Islet precursor cell (in vitro differentiated cells): Measurements from ENCODE around the gene CPVL.

Experiments used
- DNase-seq: peaks from one replicate; pipeline ENCODE4 v3.0.0-alpha.2; 2018

Gene CPVL

DNA sequence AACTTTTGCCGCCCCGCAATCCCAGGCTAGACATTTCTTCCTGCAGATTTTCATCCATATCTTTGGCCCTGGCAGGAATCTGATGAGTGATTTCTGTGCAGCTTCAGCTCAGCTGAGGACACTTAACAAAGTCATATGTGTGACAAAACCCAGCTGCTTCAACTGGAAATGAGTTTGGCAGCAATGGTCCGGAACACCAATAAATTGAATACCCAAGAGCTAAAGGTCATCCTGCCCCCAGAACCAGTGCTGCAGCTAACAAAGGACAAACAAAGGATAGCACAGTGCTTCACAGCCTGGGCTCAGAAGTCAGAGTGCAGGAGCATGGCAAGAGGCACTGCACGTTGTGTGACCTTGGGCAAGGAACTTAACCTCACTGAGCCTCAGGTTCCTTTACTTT is 148.2 kb downstream of the CPVL start:
- peak; percentile 34 for DNase-seq

DNA sequence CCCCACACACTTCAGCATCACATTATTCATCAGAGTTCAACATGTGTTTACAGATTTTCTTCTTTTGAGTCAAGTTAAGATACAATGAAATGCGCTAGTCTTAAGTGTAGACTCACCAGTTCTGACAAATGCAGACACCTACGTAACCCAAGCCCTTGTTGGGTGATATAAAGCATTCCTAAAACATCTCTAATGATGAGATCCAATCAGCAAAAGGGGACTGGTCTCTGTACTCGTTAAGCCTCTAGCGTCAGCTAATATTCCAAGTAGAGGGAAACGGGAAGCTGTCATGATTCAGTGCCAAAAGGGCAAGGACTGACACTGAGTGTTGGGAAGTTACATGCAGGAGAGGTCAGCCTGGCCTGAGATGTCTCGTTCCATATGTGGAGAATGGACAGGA is 149.5 kb downstream of the CPVL start:
- peak; percentile 35 for DNase-seq

DNA sequence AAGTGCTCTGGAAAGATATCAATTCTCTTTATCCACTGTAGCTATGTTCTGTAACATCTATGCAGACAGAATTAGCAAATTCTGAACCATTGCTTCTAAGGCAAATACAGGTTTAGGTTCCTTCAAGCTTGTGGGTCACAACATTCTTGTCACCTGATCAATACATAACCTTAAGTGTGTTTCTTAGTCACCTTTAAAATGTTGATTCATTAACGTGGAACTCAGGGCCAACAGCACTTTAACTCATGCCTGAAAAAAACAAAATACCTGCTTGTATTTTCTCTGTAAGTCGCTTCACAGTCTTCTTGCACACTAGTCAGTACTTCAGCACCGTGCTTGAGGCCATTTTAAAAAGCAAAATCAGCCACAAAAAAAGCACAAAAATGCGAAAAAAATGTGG is 153.0 kb downstream of the CPVL start:
- DNase-seq = peak; percentile 1

DNA sequence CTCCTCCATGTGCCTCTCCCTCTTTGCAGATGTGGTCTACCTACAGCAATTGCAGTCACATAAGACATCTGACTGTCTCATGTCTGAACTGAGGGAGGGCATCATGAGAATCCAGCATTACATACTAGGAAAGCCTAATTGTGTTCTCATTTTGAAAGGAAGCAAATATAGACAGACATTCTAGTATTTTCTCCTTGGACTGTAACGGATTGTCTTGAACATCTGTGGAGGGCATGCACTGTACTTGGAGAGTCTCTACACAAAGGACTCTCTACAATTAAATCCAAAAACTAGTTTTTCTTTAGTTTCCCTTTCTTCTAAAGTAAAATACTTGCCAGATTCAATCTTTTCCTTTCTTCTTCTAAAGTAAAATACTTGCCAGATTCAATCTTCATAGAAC is 153.5 kb downstream of the CPVL start:
- no peak for DNase-seq

DNA sequence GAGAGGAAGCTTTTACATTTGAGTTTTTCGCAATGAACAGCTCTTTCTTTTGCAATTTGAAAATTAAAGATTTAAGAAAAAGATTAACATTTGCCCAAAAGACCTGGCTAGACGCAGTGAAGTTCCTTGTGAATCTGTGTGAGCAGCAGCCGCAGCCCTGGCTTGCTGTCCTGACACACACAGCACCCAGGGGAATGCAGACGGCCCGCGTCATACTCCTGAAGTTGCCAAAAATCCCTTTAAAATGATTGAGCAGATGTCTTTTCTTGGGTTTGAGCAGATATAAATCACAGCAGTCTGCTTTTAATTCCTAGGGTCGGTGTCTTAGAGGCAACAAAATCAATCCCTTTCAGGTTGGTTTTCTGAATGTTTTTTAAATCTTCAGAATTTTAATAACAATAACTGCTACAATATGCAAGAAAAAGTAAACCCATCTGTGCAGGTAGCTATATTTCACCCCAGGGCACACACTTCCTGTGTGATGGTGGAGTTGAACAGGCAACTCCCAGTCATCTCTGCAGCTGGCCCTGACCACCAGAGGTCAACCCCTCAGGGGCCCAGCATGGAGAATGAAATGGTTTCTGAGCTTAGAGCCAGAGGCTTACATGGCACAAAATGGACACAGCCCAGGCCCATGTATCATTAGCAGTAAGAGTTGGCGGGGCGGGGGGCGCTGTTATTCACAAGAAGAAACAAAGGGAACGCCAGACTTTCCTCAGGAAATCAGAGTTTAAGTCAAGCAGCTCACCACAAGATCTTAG is 156.0 kb downstream of the CPVL start:
- DNase-seq = peak; percentile 58

DNA sequence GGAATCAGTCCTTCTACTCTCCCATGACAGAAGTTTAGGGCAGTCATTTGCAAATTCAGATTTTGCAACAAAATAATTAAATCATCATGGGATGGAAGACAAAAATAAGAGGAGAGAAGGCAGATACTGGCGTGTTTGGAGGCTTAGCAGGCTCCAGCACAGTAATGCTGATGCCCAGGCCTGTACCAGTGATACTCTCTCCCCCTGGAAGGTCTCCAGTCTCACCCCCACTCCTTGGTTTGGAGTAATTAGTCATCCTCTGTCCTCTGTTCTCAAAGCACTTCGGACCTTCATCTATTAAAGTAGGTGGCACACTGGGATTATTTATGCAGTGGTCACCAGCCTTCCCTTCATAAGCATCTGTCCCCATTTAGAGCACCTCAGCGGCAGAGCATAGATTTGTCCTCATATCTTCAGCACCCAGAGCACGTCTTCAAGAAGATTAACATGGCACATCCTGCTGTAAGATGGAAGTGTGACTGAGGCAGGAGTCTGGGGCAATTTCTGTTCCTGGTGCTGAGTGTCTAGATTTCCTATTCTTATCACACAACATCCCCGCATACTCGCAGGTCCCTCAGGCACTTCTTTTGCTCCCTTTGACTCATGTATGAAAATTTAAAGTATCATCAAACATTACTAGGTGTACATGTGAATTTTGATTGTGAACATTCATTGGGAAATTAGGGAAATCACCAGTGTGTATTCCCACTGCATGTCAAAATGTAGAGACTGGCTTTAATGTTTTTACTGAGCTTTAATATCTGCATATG is 156.9 kb downstream of the CPVL start:
- DNase-seq = peak; percentile 13

DNA sequence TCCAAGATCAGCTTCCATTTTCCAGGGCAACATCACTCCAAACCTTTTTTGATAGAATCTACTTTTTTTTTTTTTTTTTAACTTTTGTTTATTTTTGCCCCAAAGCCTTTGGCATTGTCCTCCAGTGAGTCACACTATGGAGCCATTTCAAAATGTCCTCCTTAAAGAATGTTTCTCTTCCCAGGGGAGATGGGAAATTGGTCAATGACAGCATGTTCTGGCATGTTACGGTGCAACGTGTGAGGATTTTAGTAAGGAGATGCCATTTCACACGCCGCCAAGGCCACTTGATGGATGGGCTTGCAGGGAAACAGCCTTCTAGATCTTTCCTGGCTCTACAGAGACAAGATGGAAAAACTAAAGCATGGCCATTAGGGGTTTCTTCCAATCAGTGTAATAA is 157.5 kb downstream of the CPVL start:
- DNase-seq = peak; percentile 76

DNA sequence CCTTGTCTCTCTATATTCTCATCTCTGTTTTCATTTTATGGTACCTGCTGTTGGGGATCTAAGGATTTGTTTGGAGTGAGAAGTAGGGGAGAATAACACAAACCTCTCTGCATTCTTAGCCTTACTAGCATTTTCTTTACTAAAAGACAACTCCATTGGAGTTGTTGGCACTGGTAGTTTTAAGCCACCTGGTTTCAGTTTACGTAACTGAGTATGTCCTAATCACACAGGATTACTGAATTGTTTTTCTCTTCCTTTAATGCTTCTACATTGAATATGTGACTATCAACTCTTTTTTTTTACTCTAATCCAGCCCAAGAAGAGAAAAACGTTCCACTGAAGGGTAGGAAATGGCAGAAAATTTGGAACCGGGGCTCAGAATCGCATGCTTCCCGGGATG is 158.2 kb downstream of the CPVL start:
- peak; percentile 16 for DNase-seq

DNA sequence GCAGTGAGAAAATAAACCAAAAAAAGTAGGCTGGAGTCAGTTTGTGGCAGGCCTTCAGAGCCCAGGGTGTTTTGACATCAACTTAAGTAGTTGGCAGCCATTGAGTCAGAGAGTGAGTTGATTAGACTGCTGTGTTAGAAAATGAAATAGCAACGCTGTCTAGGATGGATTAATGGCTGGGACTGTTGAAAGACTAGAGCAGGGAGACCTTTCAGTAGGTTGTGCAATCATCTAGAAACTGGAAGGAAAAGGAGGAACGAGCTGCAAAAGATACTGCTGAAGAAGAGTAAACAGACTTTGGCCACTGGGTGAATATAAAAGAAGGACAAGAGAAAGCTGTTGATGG is 159.6 kb downstream of the CPVL start:
- DNase-seq = no peak

DNA sequence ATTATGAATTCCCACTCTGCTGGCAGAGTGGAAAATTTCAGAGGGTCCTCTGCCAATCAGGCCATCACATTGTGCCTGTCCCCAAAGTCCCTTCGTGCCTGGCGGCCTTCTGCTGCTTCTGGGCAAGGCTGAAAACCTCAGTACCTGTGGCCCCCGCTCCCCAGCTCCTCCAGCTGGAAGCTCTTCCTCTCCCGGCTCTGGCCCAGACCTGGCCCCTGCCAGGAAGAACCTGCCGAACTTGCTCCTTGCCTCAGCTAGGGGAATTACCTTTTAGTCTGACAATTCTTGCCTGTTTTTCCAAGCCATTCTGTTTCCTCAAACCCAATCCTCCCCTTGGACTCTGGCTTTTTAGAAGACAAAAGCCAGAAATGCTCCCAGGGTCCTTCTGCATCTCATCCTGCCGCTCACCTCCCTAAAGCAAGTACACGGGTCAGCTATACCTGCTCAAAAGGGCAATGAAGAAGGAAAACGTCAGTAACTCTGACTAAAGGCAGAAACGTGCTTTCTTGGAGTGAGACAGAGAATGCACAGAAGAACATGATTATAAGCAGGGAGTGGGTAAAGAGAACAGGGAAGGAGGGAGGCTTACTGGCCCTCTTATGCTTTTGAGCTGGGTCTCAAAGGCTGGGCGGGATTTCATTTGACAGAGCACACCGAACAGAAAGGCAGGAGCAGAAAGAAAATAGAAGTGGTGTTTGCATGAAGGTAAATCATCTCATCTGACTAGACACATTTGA is 160.1 kb downstream of the CPVL start:
- DNase-seq = peak; percentile 77

DNA sequence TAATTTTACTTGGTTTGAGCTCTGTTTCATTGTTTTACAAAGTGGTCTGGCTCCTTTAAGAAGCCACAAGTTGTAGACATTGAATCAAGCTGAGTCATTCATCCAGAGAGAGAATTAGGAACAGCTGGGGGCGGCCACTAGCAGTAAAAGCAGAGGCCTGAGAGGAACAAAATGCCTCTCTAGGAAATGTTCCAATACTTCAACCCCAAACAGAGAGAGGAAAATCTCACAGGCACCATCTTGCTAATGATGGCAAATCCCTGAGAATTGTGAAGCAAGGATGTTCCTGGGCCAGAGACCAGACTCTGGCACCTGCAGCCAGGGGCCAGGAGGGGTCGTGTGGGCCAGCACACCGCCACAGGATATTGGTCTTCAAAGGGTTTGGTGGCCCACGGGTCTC is 161.7 kb downstream of the CPVL start:
- DNase-seq = peak; percentile 86

DNA sequence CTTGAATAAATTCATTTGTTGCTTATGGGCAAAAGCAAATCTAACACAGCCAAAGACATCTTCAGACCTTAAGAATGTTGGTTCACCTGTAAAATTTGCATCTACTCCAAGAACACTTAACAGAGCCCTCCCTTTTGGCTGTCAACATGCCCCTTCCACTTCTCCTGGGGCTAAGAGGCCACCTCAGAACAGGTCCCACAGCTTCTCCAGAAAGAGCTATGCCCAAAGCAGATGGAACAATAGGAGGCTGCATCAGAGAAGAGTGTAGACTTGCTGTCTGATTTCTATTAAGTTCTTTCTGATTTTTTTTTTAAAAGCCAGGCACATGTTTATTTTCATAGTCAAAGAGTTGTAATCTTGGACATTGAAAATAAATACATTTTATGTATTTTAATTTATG is 162.1 kb downstream of the CPVL start:
- DNase-seq = peak; percentile 54

DNA sequence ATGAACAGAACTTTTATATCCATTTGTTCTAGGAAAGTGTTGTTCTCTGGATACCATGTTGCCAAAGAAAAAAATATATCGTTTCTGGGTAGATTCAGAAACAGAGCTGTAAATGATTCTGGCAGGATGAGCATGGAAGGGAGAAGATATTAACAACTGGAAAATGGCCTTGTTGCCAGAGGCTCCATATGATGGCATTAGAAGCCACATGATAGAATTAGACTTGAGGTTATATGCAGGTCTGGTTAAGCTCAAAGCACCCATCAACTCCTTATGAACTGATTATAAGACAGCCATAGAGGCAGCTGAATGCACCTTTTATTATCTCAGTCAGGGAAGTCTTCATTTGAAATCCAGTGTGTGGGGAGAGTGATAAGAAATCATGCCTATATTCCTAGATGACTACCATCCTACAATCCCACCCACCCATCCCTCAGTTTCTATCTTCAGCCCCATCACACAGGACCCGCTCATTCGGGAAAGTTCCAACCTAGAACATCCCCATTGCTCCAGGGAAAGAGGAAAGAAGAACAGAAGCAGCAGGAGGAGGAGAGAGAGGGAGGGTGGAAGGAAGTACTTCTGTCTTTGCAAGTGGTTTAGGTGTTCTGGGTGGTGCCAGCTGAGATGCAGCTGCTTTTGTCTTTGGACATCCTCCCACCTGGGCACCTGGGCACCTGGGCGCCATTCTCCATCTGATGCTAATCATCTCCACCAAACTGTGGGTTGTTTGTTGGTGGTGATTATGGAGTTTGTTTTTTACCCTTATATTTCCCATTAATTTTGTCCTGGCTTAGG is 162.7 kb downstream of the CPVL start:
- DNase-seq = peak; percentile 15

DNA sequence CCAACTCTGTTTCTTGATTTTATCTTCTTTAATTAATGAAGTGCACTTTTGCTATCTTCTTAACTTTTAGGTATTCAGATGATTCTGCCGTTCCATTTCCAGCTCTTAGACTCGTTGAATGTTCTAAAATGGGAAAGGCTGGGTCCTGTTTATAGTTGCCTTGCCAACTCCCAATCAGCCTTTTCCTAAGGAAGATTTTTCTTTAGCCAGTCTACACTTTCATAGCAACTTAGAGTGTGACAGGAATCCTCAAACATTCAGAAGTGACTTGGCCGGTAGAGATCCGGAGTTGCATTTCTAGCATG is 165.2 kb downstream of the CPVL start:
- DNase-seq = peak; percentile 16

DNA sequence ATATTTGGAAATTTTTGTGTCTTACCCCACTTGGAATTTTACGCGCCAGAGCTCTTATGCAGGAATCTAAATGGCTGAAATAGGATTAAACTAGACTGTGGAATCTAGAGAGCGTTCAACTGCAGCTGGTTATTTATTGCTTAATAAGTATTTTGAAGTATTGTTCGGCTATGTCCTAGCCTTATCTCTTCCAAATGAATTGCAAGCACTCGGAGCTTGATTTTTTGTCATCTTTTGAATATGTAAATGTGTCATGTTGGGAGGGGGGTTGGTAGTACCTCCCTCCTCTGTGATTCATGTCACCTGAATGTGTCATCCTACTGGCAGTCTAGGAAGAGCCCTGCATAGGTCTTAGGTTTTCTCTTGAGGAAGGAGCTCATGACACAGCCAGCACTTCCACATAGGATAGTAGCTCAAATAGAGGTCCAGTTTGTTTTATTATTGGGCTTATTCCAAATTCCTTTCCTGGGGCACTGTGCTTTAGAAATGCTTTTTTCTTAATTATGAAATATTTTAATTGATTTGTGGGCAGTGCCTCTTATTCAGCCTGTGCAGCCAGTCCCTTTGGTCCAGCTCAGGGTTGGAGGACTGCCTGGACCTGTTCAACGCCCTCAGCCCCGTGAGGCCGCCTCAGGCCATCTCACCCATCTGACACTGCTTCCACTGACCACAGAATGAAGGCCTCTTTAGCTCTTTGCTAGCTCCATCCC is 165.7 kb downstream of the CPVL start:
- DNase-seq = peak; percentile 77

DNA sequence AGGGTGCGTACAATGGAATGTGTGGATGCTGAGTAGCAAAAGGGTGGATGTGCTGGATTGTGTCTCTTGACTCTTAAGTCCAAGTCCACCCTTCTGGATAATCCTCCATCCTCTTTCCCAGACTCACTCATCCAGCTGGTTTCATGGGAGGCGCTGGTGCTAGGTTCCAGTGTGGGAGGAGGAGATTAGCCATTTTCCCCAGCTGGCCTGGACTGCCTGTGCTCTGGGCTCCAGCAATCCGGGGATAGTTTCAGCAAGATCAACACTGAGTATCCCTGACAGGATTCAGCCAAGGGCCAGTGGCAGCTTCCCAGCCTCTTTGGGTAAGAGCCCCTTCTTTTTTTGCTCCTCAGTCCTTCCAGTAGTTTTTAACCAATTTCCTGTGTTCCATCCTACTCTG is 166.6 kb downstream of the CPVL start:
- peak; percentile 65 for DNase-seq

DNA sequence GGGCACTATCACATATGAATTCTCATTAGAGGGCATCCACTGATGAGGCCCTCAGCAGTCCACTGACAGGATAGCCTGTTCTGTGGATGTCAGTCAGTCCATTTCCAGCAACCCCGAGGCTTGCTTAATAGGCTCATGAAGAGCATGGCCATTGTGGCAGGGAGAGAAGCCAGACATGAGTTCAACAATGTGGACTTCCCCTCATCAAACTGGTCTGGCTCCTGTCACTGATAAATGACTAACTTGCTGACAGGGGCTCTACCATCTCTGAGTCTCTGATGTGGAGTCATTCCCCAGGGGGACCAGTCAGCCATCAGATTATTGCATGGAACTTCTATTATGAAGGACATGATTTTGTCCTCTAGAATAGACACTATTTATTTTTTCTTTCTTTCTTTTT is 168.5 kb downstream of the CPVL start:
- DNase-seq = peak; percentile 76

DNA sequence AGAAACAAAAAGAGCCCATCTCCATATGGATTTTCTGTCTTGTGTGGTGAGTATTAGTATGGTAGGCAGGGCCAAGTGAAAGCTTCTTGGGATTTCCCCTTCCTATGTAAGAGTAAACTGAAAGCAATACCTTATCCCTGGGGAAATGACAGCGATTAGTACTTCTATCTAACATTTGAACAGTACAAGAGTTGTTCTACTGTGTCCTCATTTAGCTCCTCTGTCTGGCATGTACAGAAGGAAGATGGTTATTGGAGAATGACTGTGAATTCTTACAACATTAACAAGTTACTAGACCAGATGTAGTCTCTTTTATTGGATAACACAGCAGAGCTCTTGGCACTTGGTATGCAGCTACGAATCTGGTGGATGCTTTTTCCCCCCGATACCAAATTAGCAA is 170.3 kb downstream of the CPVL start:
- DNase-seq = no peak

DNA sequence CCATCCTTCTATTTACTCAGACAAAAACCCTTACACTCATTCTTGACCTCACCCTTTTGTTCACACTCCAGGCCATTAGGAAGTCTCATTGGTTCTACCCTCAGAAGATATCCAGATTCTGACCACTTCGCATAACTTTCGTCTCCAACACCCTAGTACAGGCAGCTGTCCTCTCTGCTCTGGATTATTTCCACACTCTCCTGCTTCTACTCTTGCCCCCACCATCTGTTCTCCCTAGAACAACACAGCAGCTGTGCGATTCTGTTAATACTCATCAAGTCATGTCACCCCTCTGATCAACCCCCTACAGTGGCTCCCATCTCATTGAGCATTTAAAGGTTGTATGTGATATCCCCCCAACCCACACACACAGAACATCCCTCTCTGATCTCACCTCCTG is 172.7 kb downstream of the CPVL start:
- DNase-seq = no peak

DNA sequence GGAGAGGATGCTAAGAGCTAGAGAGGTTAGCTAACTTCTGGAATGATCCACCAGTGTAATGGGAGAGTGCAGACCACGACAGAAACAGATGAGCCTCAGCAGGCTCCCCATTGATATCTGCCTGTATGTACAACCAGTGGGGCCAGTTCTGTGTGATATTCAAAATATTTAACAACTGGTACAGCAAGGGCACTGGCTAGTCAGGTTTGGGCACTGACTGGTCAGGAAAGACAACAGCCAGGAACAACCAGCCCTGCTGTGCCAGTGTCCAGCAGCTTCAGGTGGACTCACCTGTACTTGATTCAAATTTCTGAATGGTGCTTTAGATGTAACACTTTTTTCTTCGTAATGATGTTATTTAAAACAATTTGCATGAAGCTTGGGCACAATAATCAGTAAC is 182.3 kb downstream of the CPVL start:
- DNase-seq = no peak

DNA sequence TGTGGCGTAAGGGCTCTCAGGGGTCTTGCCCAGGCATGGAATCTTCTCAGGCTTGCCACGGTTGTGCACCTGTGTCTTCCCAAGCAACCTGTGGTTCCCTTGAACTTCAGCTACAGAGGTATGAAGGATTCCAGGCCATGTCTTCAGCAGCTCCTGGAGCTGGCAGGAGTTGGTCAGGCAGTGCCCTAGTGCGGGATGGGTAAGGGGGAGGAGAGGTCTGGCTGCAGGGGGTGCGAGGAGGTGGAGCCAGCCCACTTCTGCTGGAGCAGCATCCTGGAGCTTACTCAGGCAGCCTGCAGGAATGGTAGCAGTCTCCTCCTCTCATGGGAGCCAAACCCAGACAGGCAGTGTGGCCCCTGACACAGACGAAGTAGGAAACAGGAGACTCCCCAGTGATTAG is 184.4 kb downstream of the CPVL start:
- no peak for DNase-seq

DNA sequence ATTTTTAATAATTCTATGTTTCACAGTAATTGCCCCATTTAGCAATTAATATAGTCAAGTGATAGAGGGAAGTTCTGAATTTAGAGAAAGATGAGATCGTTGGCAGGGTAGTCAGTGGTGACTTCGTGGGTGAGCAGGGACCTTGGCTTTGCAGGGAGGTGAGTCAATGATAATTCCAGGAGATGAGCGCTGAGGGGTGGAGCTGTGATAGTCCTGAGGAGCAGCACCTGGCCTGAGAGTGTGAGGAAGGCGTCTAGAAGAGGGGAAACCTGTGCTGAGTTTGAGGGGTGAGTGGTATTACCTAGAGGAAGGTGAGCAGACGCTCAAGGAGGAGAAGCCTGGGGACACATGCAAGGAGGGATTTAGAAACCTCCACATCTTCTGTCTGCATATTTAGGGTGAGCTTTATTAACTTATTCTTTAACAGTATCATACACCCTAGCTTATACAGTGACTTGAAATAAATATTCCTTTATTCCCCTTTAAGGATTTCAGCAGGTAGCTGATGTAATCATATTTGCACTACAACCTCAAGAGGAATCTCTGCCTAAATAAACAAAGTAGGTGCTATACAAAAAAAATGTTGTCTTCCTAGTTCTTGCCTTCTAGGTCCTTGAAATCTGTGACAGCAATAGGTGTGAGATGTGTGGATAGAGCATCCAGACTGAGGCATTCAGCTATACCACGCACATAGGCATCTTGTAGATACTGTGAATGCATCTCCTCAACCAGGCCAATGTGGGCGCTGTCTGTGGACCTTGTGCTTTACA is 186.1 kb downstream of the CPVL start:
- no peak for DNase-seq
